HCT116 (cell line): ENCODE results near the gene ZFP1. TPM values are rescaled to one million over a fixed set of nuclear protein-coding genes. Genes with fewer than 3 reads are reported as not detected.

Experiments used
- ATAC-seq: fragments of 200-7000 bp; cut with Tn5 transposase; 2 replicates; pipeline ENCODE4 v1.9.1; 2020; ENCODE audit warnings: mild to moderate bottlenecking, moderate library complexity
- BruUV-seq: library from RNA; stranded (reverse); fragments of 400-500 nt; replicated peaks from 2 replicates; lab custom pipeline; 2021; lab: Mats Ljungman, UMichigan
- CTCF ChIA-PET: fragments of 300-600 bp; sonication (Branson Sonifier 250); formaldehyde crosslinking; loops from one replicate; lab custom pipeline; 2021; ENCODE audit warnings: antibody characterized with exemption; lab: Charles Lee
- POLR2A ChIA-PET: fragments of 300-600, 350-600 bp; sonication (Branson Sonifier 250); formaldehyde crosslinking; loops from one replicate; lab custom pipeline; 2021; ENCODE audit warnings: antibody characterized with exemption; lab: Charles Lee
- RAD21 ChIA-PET, 2 experiments: fragments of 300-600 bp; sonication (Branson Sonifier 250); formaldehyde crosslinking; loops; one replicate each; lab custom pipeline; 2023; ENCODE audit warnings: low total read pairs in 2 of 2; ENCODE audit not compliant: uncharacterized antibody in 2 of 2, unreplicated experiment in 2 of 2, low non-redundant PET in 1 of 2; lab: Charles Lee
- DNase-seq: peaks from one replicate; pipeline ENCODE4 v3.0.0-alpha.2; 2010; ENCODE audit warnings: low read depth, low spot score
- H2AFZ ChIP-seq: fragments of 200-600 bp; shearing (Covaris generic), sonication (generic); 2 replicates; pipeline ENCODE4 v1.6.1; 2017; ENCODE audit warnings: low read depth, mixed run types, mixed read lengths, antibody characterized with exemption, low read length; ENCODE audit not compliant: poor library complexity, severe bottlenecking
- H3K27ac ChIP-seq: 2 replicates; pipeline ENCODE4 v1.5.1; 2012; ENCODE audit warnings: low read depth, low read length
- H3K27me3 ChIP-seq: fragments of 200-600 bp; sonication (generic); 2 replicates; pipeline ENCODE4 v1.6.1; 2016; ENCODE audit warnings: mixed run types, low read length, mixed read lengths; ENCODE audit not compliant: insufficient read depth
- H3K36me3 ChIP-seq, 2 experiments: fragments of 200-500 bp in 1 of 2; fragments of 200-600 bp in 1 of 2; sonication (Bioruptor generic) in 1 of 2; sonication (generic) in 1 of 2; 2 replicates each; pipeline versions ENCODE4 v1.5.1 to v1.6.1; 2014 to 2016; ENCODE audit warnings: low read length in 2 of 2, inconsistent platforms in 1 of 2, mixed read lengths in 1 of 2, mixed run types in 1 of 2; ENCODE audit not compliant: insufficient read depth in 2 of 2, control insufficient read depth in 1 of 2
- H3K4me1 ChIP-seq, 2 experiments: fragments of 200-600 bp in 1 of 2; sonication (generic) in 1 of 2; 2 replicates each; pipeline versions ENCODE4 v1.5.1 to v1.6.1; 2012 to 2017; ENCODE audit warnings: low read length in 2 of 2, inconsistent platforms in 1 of 2, mild to moderate bottlenecking in 1 of 2, mixed read lengths in 1 of 2, mixed run types in 1 of 2, moderate library complexity in 1 of 2; ENCODE audit not compliant: insufficient read depth in 2 of 2, control insufficient read depth in 1 of 2
- H3K4me2 ChIP-seq: fragments of 200-600 bp; sonication (generic); 2 replicates; pipeline ENCODE4 v1.6.1; 2017; ENCODE audit warnings: mixed run types, low read length, mixed read lengths
- H3K4me3 ChIP-seq, 2 experiments: fragments of 200-600 bp in 1 of 2; sonication (generic) in 1 of 2; replicated peaks in 1 of 2; 2 replicates each; pipeline ENCODE4 v1.5.1; 2011 to 2016; ENCODE audit warnings: low read length in 2 of 2, control low read depth in 1 of 2, low read depth in 1 of 2, mild to moderate bottlenecking in 1 of 2, mixed read lengths in 1 of 2, mixed run types in 1 of 2
- H3K79me2 ChIP-seq: fragments of 200-600 bp; sonication (generic); 2 replicates; pipeline ENCODE4 v1.6.1; 2017; ENCODE audit warnings: mild to moderate bottlenecking, mixed run types, low read length, moderate library complexity, mixed read lengths; ENCODE audit not compliant: insufficient read depth
- H3K9ac ChIP-seq: fragments of 200-600 bp; sonication (generic); 2 replicates; pipeline ENCODE4 v1.6.1; 2016; ENCODE audit warnings: low read length, mixed read lengths
- H3K9me2 ChIP-seq: fragments of 200-600 bp; sonication (generic), shearing (Covaris generic); 2 replicates; pipeline ENCODE4 v1.6.1; 2017; ENCODE audit warnings: mixed run types, mild to moderate bottlenecking, moderate library complexity; ENCODE audit not compliant: insufficient read depth
- H3K9me3 ChIP-seq, 2 experiments: fragments of 200-500 bp in 1 of 2; fragments of 200-600 bp in 1 of 2; sonication (Bioruptor generic) in 1 of 2; sonication (generic) in 1 of 2; 2 replicates each; pipeline ENCODE4 v1.6.1; 2014 to 2017; ENCODE audit warnings: low read length in 2 of 2, mixed read lengths in 2 of 2, inconsistent platforms in 1 of 2, low read depth in 1 of 2, mild to moderate bottlenecking in 1 of 2, mixed run types in 1 of 2, moderate library complexity in 1 of 2; ENCODE audit not compliant: control insufficient read depth in 1 of 2, insufficient read depth in 1 of 2
- H4K20me1 ChIP-seq: fragments of 200-600 bp; sonication (generic), shearing (Covaris generic); 2 replicates; pipeline ENCODE4 v1.6.1; 2017; ENCODE audit warnings: mixed run types, mild to moderate bottlenecking, moderate library complexity; ENCODE audit not compliant: insufficient read depth
- ATF3 ChIP-seq: IDR thresholded peaks from 2 replicates; pipeline ENCODE4 v1.6.1; 2012
- CEBPB ChIP-seq: IDR thresholded peaks from 2 replicates; pipeline ENCODE4 v1.6.1; 2012; ENCODE audit warnings: low read depth
- EGR1 ChIP-seq: IDR thresholded peaks from 2 replicates; pipeline ENCODE4 v1.6.1; 2012; ENCODE audit warnings: low read depth
- ELF1 ChIP-seq: IDR thresholded peaks from 2 replicates; pipeline ENCODE4 v1.6.1; 2012; ENCODE audit warnings: low read depth, borderline replicate concordance
- EZH2 ChIP-seq: fragments of 200-600 bp; sonication (generic); IDR thresholded peaks from 2 replicates; pipeline ENCODE4 v1.6.1; 2017; ENCODE audit warnings: antibody characterized with exemption, mixed run types
- EZH2phosphoT487 ChIP-seq: fragments of 200-600 bp; IDR thresholded peaks from 2 replicates; pipeline ENCODE4 v1.6.1; 2018; ENCODE audit warnings: antibody characterized with exemption, borderline replicate concordance
- FOSL1 ChIP-seq: IDR thresholded peaks from 2 replicates; pipeline ENCODE4 v1.6.1; 2012; ENCODE audit warnings: low read depth
- POLR2A ChIP-seq: IDR thresholded peaks from 2 replicates; pipeline ENCODE4 v1.7.0; 2011; ENCODE audit warnings: borderline replicate concordance; ENCODE audit not compliant: insufficient read depth, insufficient read length; ENCODE audit errors: extremely low read depth
- POLR2AphosphoS5 ChIP-seq: IDR thresholded peaks from 2 replicates; pipeline ENCODE4 v1.6.1; 2011; ENCODE audit warnings: mild to moderate bottlenecking, low read depth, low read length, moderate library complexity
- SP1 ChIP-seq: IDR thresholded peaks from 2 replicates; pipeline ENCODE4 v1.6.1; 2012; ENCODE audit warnings: low read depth
- TCF7L2 ChIP-seq: IDR thresholded peaks from 2 replicates; pipeline ENCODE4 v1.7.0; 2011; ENCODE audit warnings: borderline replicate concordance, inconsistent platforms; ENCODE audit not compliant: insufficient read depth, insufficient read length; ENCODE audit errors: extremely low read depth
- YY1 ChIP-seq: IDR thresholded peaks from 2 replicates; pipeline ENCODE4 v1.6.1; 2011; ENCODE audit warnings: low read length, low read depth, moderate library complexity, mild to moderate bottlenecking; ENCODE audit not compliant: insufficient replicate concordance; ENCODE audit errors: extremely low read depth
- ZFX ChIP-seq: fragments of 450-650 bp; IDR thresholded peaks from 2 replicates; pipeline ENCODE4 v1.6.1; 2017
- ZNF274 ChIP-seq: fragments of 200-500 bp; sonication (Bioruptor generic); IDR thresholded peaks from 2 replicates; pipeline ENCODE4 v1.6.1; 2014; ENCODE audit warnings: mild to moderate bottlenecking, low read depth, low read length, inconsistent platforms
- intact Hi-C: fragments of 100-400 bp; cut with micrococcal nuclease; formaldehyde crosslinking; loops from 2 replicates; pipeline ENCODE4 v1.10.0; 2022
- total RNA-seq: library from RNA; stranded (reverse); gene quantifications from one replicate; pipeline ENCODE4 v1.2.1, GENCODE V29; 2021; ENCODE audit not compliant: unreplicated experiment
- TF ChIP-seq, protein P1 (sequence below): IDR thresholded peaks from 2 replicates; pipeline ENCODE4 v1.6.1; 2012
- TF ChIP-seq, protein P2 (sequence below): IDR thresholded peaks from 2 replicates; pipeline ENCODE4 v1.6.1; 2011; ENCODE audit warnings: mild to moderate bottlenecking, low read length, moderate library complexity; ENCODE audit not compliant: insufficient replicate concordance; ENCODE audit errors: extremely low read depth
- TF ChIP-seq, protein P3 (sequence below), 3 experiments: fragments of 200-600 bp in 1 of 3; sonication (generic) in 1 of 3; IDR thresholded peaks in 2 of 3; conservative IDR thresholded peaks in 1 of 3; 2 replicates each; pipeline ENCODE4 v1.5.1; 2012 to 2017; ENCODE audit warnings: low read depth in 2 of 3, low read length in 2 of 3, antibody characterized with exemption in 1 of 3, borderline replicate concordance in 1 of 3, control low read depth in 1 of 3, mild to moderate bottlenecking in 1 of 3, mixed read lengths in 1 of 3, mixed run types in 1 of 3, moderate library complexity in 1 of 3; ENCODE audit not compliant: insufficient read depth in 1 of 3

ZFP1 gene
- total RNA-seq, 1 experiment from 2014 or later, result 12.8 TPM

GRCh38 chr16:75139498-75139897 lies 8.8 kb upstream of the ZFP1 start:
- no peak overlapping the region for H3K27ac ChIP-seq
- H4K20me1 ChIP-seq, result no peaks in the 10 kb centered on the region
- no peak overlapping the region for H3K9ac ChIP-seq
- H3K4me3 ChIP-seq, result no peak overlapping the region
- H3K36me3 ChIP-seq, result no peaks in the 10 kb centered on the region
- no peak overlapping the region for H3K4me2 ChIP-seq
- DNase-seq (no peak), ATAC-seq (no peak)
- intact Hi-C loops, result no loop called here
- H3K27me3 ChIP-seq, result no peaks in the 10 kb centered on the region
- no peaks in the 10 kb centered on the region for H3K79me2 ChIP-seq
- no peaks in the 10 kb centered on the region for H3K4me1 ChIP-seq
- ChIA-PET RAD21 (no interaction called here), CTCF (no interaction called here), POLR2A (interaction anchor here (1.2 kb wide), 1 partner anchor 19 kb away, joined by 3 read pairs; no protein-coding TSS in a partner anchor)
- H3K9me3 ChIP-seq, result no peaks in the 10 kb centered on the region
- BruUV-seq, result no TSS peak
- no peak for TF ChIP-seq CEBPB
- TF ChIP-seq POLR2AphosphoS5, result no peak
- TF ChIP-seq, protein P1, sequence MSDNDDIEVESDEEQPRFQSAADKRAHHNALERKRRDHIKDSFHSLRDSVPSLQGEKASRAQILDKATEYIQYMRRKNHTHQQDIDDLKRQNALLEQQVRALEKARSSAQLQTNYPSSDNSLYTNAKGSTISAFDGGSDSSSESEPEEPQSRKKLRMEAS, result no peak
- TF ChIP-seq ELF1, result no peak
- TF ChIP-seq EZH2, result no peak
- no peaks in the 10 kb centered on the region for H3K9me2 ChIP-seq
- H2AFZ ChIP-seq, result no peak overlapping the region

DNA sequence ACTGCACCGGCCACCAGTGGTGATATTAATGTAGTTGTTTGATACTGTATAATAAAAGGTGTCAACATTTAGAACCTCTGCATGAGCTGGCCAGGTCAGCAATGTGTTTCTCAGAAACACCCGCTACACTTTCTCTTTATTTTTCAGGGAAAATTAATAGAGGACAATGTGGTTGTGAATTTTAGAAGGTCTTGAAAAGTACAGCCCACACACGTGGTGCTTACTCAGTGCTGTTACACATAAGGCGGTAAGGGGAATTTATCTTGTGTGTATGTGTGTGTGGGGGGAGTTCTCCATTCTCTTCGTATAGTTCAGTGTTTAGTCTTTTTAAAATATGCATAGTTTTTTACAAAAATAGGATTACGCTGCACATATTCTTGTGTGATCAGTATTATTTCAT lies 4.4 kb upstream of the ZFP1 start:
- ATAC-seq (no peak), DNase-seq (no peak)
- RAD21 ChIA-PET, result no interaction called here
- Histone ChIP-seq H3K79me2 (peaks cover under 1% of the 10 kb centered on the region), H3K27ac (no peak overlapping the region), H3K9ac (no peak overlapping the region), H3K9me2 (no peaks in the 10 kb centered on the region), H4K20me1 (no peaks in the 10 kb centered on the region), H3K4me2 (no peak overlapping the region), H2AFZ (no peak overlapping the region), H3K36me3 (no peaks in the 10 kb centered on the region), H3K4me1 (peaks cover 0 to 7% of the 10 kb centered on the region in 2 experiments; a peak in 2 of 4 replicates), H3K4me3 (no peak overlapping the region), H3K9me3 (no peaks in the 10 kb centered on the region), H3K27me3 (no peaks in the 10 kb centered on the region)
- no TSS peak for BruUV-seq
- intact Hi-C loops, result no loop called here
- POLR2A ChIA-PET, result no interaction called here
- CTCF ChIA-PET, result no interaction called here
- no peak for TF ChIP-seq EGR1
- TF ChIP-seq EZH2phosphoT487, result no peak
- no peak for TF ChIP-seq ELF1
- TF ChIP-seq, protein P2, sequence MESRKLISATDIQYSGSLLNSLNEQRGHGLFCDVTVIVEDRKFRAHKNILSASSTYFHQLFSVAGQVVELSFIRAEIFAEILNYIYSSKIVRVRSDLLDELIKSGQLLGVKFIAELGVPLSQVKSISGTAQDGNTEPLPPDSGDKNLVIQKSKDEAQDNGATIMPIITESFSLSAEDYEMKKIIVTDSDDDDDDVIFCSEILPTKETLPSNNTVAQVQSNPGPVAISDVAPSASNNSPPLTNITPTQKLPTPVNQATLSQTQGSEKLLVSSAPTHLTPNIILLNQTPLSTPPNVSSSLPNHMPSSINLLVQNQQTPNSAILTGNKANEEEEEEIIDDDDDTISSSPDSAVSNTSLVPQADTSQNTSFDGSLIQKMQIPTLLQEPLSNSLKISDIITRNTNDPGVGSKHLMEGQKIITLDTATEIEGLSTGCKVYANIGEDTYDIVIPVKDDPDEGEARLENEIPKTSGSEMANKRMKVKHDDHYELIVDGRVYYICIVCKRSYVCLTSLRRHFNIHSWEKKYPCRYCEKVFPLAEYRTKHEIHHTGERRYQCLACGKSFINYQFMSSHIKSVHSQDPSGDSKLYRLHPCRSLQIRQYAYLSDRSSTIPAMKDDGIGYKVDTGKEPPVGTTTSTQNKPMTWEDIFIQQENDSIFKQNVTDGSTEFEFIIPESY, result no peak
- no peak for TF ChIP-seq YY1
- no peak for TF ChIP-seq ATF3
- no peak for TF ChIP-seq FOSL1
- no peak for TF ChIP-seq CEBPB
- no peak for TF ChIP-seq SP1
- no peak for TF ChIP-seq POLR2A
- TF ChIP-seq ZNF274, result no peak
- no peak for TF ChIP-seq TCF7L2
- TF ChIP-seq, protein P3, sequence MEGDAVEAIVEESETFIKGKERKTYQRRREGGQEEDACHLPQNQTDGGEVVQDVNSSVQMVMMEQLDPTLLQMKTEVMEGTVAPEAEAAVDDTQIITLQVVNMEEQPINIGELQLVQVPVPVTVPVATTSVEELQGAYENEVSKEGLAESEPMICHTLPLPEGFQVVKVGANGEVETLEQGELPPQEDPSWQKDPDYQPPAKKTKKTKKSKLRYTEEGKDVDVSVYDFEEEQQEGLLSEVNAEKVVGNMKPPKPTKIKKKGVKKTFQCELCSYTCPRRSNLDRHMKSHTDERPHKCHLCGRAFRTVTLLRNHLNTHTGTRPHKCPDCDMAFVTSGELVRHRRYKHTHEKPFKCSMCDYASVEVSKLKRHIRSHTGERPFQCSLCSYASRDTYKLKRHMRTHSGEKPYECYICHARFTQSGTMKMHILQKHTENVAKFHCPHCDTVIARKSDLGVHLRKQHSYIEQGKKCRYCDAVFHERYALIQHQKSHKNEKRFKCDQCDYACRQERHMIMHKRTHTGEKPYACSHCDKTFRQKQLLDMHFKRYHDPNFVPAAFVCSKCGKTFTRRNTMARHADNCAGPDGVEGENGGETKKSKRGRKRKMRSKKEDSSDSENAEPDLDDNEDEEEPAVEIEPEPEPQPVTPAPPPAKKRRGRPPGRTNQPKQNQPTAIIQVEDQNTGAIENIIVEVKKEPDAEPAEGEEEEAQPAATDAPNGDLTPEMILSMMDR (IDR thresholded peaks at IDR 0.05 in 2 of 3, conservative IDR thresholded peaks at IDR 0.05 in 1 of 3; ENCODE audit: borderline replicate concordance in 1 of 3, insufficient read depth in 1 of 3, low read depth in 2 of 3, low read length in 2 of 3), result no peak
- TF ChIP-seq POLR2AphosphoS5, result no peak
- no peak for TF ChIP-seq ZFX
